IMR-90 (cell line): ENCODE measurements around the gene C3orf18. TPM values are rescaled to one million over a fixed set of nuclear protein-coding genes. Genes with fewer than 3 reads are reported as not detected.

Source experiments
- ATAC-seq: fragments of 200-7000 bp; cut with Tn5 transposase; 2 replicates; pipeline ENCODE4 v1.9.1; 2020; ENCODE audit warnings: low read depth, mild to moderate bottlenecking, moderate library complexity
- BruUV-seq: library from RNA; stranded (reverse); fragments of 400-500 nt; replicated peaks from 2 replicates; lab custom pipeline; 2021; lab: Mats Ljungman, UMichigan
- CTCF ChIA-PET: fragments of 300-600 bp; formaldehyde crosslinking; extraction: SDS; loops from one replicate; lab custom pipeline; 2021; ENCODE audit warnings: antibody characterized with exemption; lab: Yijun Ruan, JAX
- POLR2A ChIA-PET: fragments of 300-600 bp; sonication (Branson Sonifier 250); formaldehyde crosslinking; loops from one replicate; lab custom pipeline; 2022; ENCODE audit warnings: antibody characterized with exemption; ENCODE audit not compliant: unreplicated experiment; lab: Charles Lee
- DNase-seq: peaks from one replicate; pipeline ENCODE4 v3.0.0; 2013
- H2AFZ ChIP-seq: replicated peaks from 2 replicates; pipeline ENCODE3; 2013; ENCODE audit warnings: low read length, mild to moderate bottlenecking; ENCODE audit not compliant: poor library complexity
- H2AK5ac ChIP-seq: 2 replicates; pipeline ENCODE4 v1.6.1; 2013; ENCODE audit warnings: low read depth, low read length, inconsistent platforms
- H2AK9ac ChIP-seq: replicated peaks from 2 replicates; pipeline ENCODE3; 2013; ENCODE audit warnings: mild to moderate bottlenecking, low read depth, low read length, moderate library complexity; ENCODE audit not compliant: poor library complexity
- H2BK120ac ChIP-seq: 2 replicates; pipeline ENCODE4 v1.6.1; 2013; ENCODE audit warnings: low read depth, low read length, inconsistent platforms
- H2BK15ac ChIP-seq: 3 replicates; pipeline ENCODE4 v1.6.1; 2013; ENCODE audit warnings: low read depth, low read length, inconsistent platforms
- H2BK20ac ChIP-seq: 2 replicates; pipeline ENCODE4 v1.6.1; 2013; ENCODE audit warnings: low read depth, mild to moderate bottlenecking, inconsistent platforms, low read length, moderate library complexity
- H2BK5ac ChIP-seq: 2 replicates; pipeline ENCODE4 v1.6.1; 2013; ENCODE audit warnings: mild to moderate bottlenecking, low read depth, low read length, inconsistent platforms; ENCODE audit not compliant: poor library complexity, severe bottlenecking
- H3K14ac ChIP-seq: replicated peaks from 2 replicates; pipeline ENCODE4 v1.6.1; 2013; ENCODE audit warnings: low read depth, low read length, inconsistent platforms
- H3K18ac ChIP-seq: 2 replicates; pipeline ENCODE4 v1.6.1; 2013; ENCODE audit warnings: low read depth, low read length, control low read depth
- H3K23ac ChIP-seq: 2 replicates; pipeline ENCODE4 v1.6.1; 2013; ENCODE audit warnings: low read depth, low read length, inconsistent platforms
- H3K27ac ChIP-seq: 2 replicates; pipeline ENCODE4 v1.5.1; 2013; ENCODE audit warnings: mild to moderate bottlenecking, control low read depth, low read length; ENCODE audit not compliant: insufficient read depth
- H3K27me3 ChIP-seq: 2 replicates; pipeline ENCODE4 v1.6.1; 2013; ENCODE audit warnings: low read length; ENCODE audit not compliant: control insufficient read depth, insufficient read depth
- H3K36me3 ChIP-seq: 2 replicates; pipeline ENCODE4 v1.6.1; 2013; ENCODE audit warnings: low read length, mixed read lengths; ENCODE audit not compliant: control insufficient read depth, insufficient read depth
- H3K4ac ChIP-seq: 2 replicates; pipeline ENCODE4 v1.6.1; 2013; ENCODE audit warnings: low read depth, low read length, inconsistent platforms
- H3K4me1 ChIP-seq: 2 replicates; pipeline ENCODE4 v1.6.1; 2013; ENCODE audit warnings: low read length, mixed read lengths; ENCODE audit not compliant: control insufficient read depth, insufficient read depth
- H3K4me2 ChIP-seq: 2 replicates; pipeline ENCODE4 v1.6.1; 2013; ENCODE audit warnings: low read depth, mild to moderate bottlenecking, control low read depth, low read length, moderate library complexity
- H3K4me3 ChIP-seq: 2 replicates; pipeline ENCODE4 v1.5.1; 2013; ENCODE audit warnings: low read depth, mild to moderate bottlenecking, control low read depth, low read length, moderate library complexity; ENCODE audit not compliant: insufficient read depth
- H3K56ac ChIP-seq: 2 replicates; pipeline ENCODE4 v1.6.1; 2013; ENCODE audit warnings: low read length, inconsistent platforms; ENCODE audit not compliant: insufficient read depth; ENCODE audit errors: extremely low read depth
- H3K79me1 ChIP-seq, 2 experiments: 2 replicates each; pipeline ENCODE4 v1.6.1; 2013; ENCODE audit warnings: low read length in 2 of 2, inconsistent platforms in 1 of 2, low read depth in 1 of 2
- H3K9ac ChIP-seq: 2 replicates; pipeline ENCODE4 v1.6.1; 2013; ENCODE audit warnings: low read depth, low read length, control low read depth
- H3K9me1 ChIP-seq: 2 replicates; pipeline ENCODE4 v1.6.1; 2013; ENCODE audit warnings: low read length, inconsistent platforms; ENCODE audit not compliant: insufficient read depth
- H3K9me3 ChIP-seq: 2 replicates; pipeline ENCODE4 v1.6.1; 2013; ENCODE audit warnings: low read length; ENCODE audit not compliant: control insufficient read depth, insufficient read depth
- H4K20me1 ChIP-seq: 2 replicates; pipeline ENCODE4 v1.6.1; 2013; ENCODE audit warnings: low read length, inconsistent platforms; ENCODE audit not compliant: insufficient read depth
- H4K5ac ChIP-seq: 2 replicates; pipeline ENCODE4 v1.6.1; 2013; ENCODE audit warnings: mild to moderate bottlenecking, low read depth, low read length, control low read depth
- H4K8ac ChIP-seq, 2 experiments: 2 replicates each; pipeline ENCODE4 v1.6.1; 2013; ENCODE audit warnings: low read depth in 2 of 2, low read length in 2 of 2, control low read depth in 1 of 2, inconsistent platforms in 1 of 2
- H4K91ac ChIP-seq: 2 replicates; pipeline ENCODE4 v1.6.1; 2013; ENCODE audit warnings: low read depth, low read length, inconsistent platforms; ENCODE audit not compliant: insufficient read depth
- ELK1 ChIP-seq: fragments of 150-350 bp; IDR thresholded peaks from 2 replicates; pipeline ENCODE4 v1.6.1; 2016; ENCODE audit warnings: low read depth, mild to moderate bottlenecking, low read length, moderate library complexity, borderline replicate concordance
- FOS ChIP-seq: fragments of 150-350 bp; IDR thresholded peaks from 2 replicates; pipeline ENCODE4 v1.6.1; 2016; ENCODE audit warnings: low read depth, low read length
- RFX5 ChIP-seq: IDR thresholded peaks from 2 replicates; pipeline ENCODE4 v1.8.0; 2012; ENCODE audit warnings: low read depth, mild to moderate bottlenecking, low read length, moderate library complexity
- WGBS, 2 experiments: methylation state at CpG; one replicate each; pipeline versions ENCODE4 v1.1.5 to v1.1.7; 2013; ENCODE audit warnings: missing lambda C conversion rate in 2 of 2; ENCODE audit not compliant: insufficient read length in 1 of 2; ENCODE audit errors: extremely low coverage in 2 of 2; 5-methylcytosine and 5-hydroxymethylcytosine counted together
- dilution Hi-C: fragments of 300-500 bp; cut with HindIII; formaldehyde crosslinking; loops from one replicate; pipeline ENCODE4 v1.14.3; 2018; ENCODE audit warnings: low sequenced_read_pairs; ENCODE audit not compliant: unreplicated experiment
- in situ Hi-C: fragments of 300-500 bp; cut with MboI; formaldehyde crosslinking; loops from 3 replicates; pipeline ENCODE4 v1.14.3; 2019; ENCODE audit warnings: low sequenced_read_pairs, inconsistent platforms, mixed read lengths
- intact Hi-C: fragments of 100-400 bp; cut with micrococcal nuclease; formaldehyde crosslinking; loops from 2 replicates; pipeline ENCODE4 v1.10.0; 2022
- polyA plus RNA-seq, 3 experiments: library from polyadenylated mRNA; depleted of rRNA; stranded (reverse); fragments of >200 nt; gene quantifications; 2 replicates each; pipeline ENCODE4 v1.2.3, GENCODE V29; 2012; ENCODE audit warnings: low replicate concordance in 1 of 3
- total RNA-seq: library from RNA; depleted of rRNA; stranded (reverse); fragments of >200 nt; gene quantifications from 2 replicates; pipeline ENCODE4 v1.2.3, GENCODE V29; 2012

C3orf18 gene
- total and polyA plus RNA-seq, 2 of the 4 experiments (the other 2 are of a cell fraction): 6.8 to 10.6 TPM

DNA sequence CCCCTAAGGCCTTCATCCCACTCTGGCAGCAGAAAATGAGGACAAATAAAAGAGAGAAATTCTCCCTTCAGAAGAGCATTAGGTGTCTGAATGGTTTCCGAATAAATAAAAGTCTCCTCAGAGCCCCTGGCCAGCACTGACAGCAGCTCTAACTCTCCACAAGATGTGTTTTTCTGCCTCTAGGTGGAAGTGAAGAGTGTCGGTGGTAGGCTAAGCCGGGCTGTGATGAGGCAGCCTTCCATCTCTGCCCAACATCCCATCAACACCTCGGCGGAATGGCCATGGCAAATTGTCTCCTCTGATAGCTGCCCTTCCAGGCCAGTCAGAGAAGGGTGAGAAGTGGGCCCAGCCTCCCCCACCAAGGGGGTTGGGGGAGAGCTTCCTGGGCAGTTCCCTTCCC is 57.8 kb downstream of the C3orf18 start:
- dilution Hi-C loops: no loop called here
- Histone ChIP-seq H3K4me2 (no peak overlapping the region), H2AFZ (no peak overlapping the region), H3K14ac (no peak overlapping the region), H3K9ac (no peak overlapping the region), H3K27ac (no peak overlapping the region), H2AK9ac (no peak overlapping the region), H4K5ac (no peak overlapping the region), H4K20me1 (no peaks in the 10 kb centered on the region), H3K4ac (no peak overlapping the region), H2BK20ac (no peak overlapping the region), H3K4me1 (no peaks in the 10 kb centered on the region), H3K18ac (no peak overlapping the region), H3K9me3 (no peaks in the 10 kb centered on the region), H3K9me1 (no peaks in the 10 kb centered on the region), H3K36me3 (no peaks in the 10 kb centered on the region), H3K56ac (no peak overlapping the region), H4K8ac (no peak overlapping the region), H2AK5ac (no peak overlapping the region), H2BK15ac (no peak overlapping the region), H2BK5ac (no peak overlapping the region), H3K4me3 (no peak overlapping the region), H3K23ac (no peak overlapping the region), H3K27me3 (peaks cover 74% of the 10 kb centered on the region), H2BK120ac (no peak overlapping the region), H3K79me1 (no peaks in the 10 kb centered on the region), H4K91ac (no peak overlapping the region)
- ChIA-PET POLR2A (no interaction called here), CTCF (no interaction called here)
- in situ Hi-C loops: no loop called here
- ATAC-seq (no peak), DNase-seq (no peak)
- no TSS peak for BruUV-seq
- TF ChIP-seq FOS: no peak
- no peak for TF ChIP-seq RFX5
- TF ChIP-seq ELK1: no peak
- WGBS, 2 experiments: no CpG with 5 or more reads among the region's 5 CpGs
- intact Hi-C loops: no loop called here
